ENCODE results near the gene PIP5KL1.

PIP5KL1 gene

DNA sequence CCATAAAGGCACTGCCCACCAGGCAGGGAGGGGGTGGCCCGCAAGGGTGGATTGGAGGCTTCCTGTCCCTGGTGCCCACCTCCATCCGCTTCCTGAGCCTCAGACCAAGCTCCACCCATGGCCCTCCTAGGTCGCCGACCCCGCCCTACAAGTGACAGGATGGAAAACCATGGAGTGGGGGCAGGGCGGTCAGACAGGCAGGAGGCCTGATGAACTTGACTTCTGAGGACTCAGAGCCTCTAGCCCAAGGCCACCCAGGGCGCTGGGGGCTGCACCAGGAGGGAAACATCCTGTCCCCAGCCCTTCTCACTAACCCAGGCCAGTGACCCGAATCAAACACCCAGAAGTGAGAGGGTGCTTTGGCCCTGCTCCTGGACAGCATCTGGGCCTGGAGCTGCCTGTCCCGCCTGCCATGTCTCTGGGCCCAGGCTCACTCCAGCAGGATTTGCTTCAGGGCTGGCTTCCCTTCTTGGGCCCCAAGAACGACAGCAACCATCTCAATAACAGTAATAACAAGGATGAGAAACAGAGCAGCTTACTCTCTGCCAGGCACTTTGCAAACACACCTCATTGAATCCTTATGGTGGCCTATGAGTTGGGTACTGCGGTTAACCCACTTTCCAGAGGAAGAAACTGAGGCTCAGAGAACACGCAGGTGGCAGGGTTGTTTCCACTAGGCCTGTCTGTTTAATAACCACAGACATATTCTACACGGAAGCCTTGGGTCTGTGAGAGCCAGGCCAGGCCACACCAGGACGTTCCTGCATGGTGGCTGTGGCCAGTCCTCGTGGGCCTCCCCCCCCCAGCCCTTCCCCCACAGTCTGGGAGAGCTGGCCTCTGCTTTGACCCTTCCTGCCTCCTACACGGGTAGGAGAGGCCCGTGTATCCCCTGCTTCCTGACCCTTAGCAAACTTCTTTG is 26.8 kb downstream of the PIP5KL1 start:
- DNase-seq (ENCODE audit: low spot score): peak; percentile 71
- TF ChIP-seq CTCF (IDR thresholded peaks at IDR 0.05; ENCODE audit: extremely low read depth, missing control alignments): no peak

DNA sequence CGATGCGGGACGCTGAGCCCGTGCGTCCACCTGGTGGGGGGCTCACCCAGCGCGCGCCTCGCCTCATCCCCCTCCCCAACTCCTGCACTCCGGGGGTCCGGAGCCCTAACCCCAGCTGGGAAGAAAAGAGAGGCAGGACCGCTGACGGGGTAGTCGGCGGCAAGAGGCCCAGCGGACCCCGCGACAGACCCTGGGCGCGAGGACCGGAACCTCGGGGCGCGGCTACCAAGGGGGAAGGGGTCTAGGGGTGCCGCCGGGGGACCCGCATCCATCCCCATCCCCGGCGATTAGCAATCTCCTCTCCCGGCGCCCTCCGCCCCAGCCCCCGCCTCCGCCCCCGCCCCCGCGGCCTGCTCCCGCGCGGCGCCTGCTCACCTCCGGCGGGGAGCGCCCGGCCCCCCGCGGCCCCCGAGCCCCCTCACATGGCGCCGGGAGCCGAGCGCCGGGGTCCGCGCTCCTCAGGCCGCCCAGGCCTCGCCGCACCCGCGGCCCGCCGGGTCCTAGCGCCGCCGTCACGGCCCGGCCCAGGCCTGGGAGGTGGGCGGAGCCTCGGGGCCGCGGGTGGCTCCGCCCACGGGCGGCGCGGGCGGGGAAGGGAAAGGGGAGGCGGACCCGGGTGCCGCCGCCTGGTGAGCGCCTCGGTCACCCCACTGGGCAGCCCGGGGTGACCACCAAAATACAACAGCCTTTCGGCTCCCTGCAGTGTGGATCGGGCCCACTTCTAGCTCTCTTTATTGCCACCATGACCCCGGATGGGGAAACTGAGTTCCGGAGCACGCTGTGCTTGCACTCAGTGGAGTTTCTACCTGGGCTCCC is 31.2 kb downstream of the PIP5KL1 start, which contains the start of gene ST6GALNAC6:
TSS of gene ST6GALNAC6 (minus strand) at position 476 of the 816 bp plus-strand sequence. CDS start 1,622 bp downstream, outside the sequence.
- DNase-seq (ENCODE audit: low spot score): peak; percentile 97

DNA sequence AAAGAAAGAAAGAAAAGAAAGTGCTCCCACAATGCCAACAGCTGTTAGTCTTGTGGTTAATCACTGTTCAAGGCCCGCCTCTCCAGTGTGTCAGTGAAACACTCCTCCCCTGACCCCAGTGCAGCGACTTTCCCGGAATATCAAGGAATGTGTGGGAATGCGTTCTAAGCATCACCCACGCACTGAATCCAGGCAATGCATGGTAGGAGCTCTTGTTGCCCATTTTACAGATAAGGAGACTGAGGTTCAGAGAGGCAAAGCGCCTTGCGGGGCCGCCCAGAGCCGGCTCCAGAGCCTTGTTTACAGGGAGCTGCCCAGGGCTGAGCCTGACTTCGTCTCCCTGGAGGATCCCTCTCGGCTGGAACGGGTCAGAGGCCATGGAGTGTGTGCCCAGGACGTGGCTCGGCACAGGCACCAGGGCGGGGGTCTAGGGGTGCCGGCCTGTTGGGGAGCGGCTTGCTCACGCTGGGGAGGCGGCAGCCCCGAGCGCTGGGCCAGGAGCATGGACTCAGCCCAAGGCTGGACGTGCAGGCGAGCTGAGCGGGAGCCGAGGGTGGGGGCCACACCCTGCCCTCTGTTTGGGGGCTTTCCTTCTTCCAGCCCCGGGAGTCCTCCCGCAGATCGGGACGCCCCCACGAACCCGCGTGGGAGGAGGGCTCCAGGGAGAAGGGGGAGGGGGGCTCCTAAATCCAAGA is 32.0 kb downstream of the PIP5KL1 start:
- no peak for DNase-seq (ENCODE audit: low spot score)
- no peak for TF ChIP-seq CTCF (IDR thresholded peaks at IDR 0.05; ENCODE audit: extremely low read depth, missing control alignments)

More for the DNA sequence above, 31.2 kb downstream of the PIP5KL1 start, which contains the start of gene ST6GALNAC6:
- no peak for TF ChIP-seq CTCF (IDR thresholded peaks at IDR 0.05; ENCODE audit: extremely low read depth, missing control alignments)

DNA sequence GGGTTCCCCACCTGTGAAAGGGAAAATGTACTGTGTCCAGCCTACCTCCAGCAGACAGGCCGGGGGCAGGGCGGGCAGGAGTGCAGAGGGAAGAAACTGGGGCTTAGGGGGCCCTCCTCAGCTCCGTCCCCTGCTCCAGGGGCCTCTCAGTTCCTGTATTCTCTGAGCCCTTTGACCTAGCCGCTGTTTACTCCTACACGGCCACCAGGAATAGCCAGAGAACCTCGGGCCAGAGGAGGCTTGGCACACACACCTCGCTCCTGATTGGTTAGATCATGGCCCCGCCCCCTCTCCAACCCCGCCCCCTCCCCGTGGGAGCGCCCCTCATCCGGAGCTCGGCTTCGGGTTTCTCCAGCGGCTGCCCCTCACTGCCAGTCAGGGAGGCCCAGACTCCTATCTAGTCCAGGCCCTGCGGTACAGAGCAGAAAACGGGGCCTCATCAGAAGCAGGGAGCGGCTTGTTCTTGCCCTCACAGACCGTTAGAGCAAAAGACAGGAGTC is 33.3 kb downstream of the PIP5KL1 start:
- no peak for TF ChIP-seq CTCF (IDR thresholded peaks at IDR 0.05; ENCODE audit: extremely low read depth, missing control alignments)
- DNase-seq (ENCODE audit: low spot score): peak; percentile 80

- no peak for DNase-seq (ENCODE audit: low spot score)
- no peak for TF ChIP-seq CTCF (IDR thresholded peaks at IDR 0.05; ENCODE audit: extremely low read depth, missing control alignments)
These were observed 34.0 kb downstream of the PIP5KL1 start for GRCh38 chr9:127896395-127897192.

GRCh38 chr9:127895811-127896210 is 34.8 kb downstream of the PIP5KL1 start:
- DNase-seq (ENCODE audit: low spot score): no peak
- TF ChIP-seq CTCF (IDR thresholded peaks at IDR 0.05; ENCODE audit: extremely low read depth, missing control alignments): no peak

All from GM20000 (cell line).